NCI-H1694 treated with DMSO at 0.1 percent for 48 hours (cell line): Measurements from ENCODE around the gene LCN6.
"Not testable (repeated sequence)": the region's sequence is repeated elsewhere in the genome, so short reads cannot be mapped to it uniquely, and the experiment has no call there.

ENCODE experiments used
- DNase-seq: peaks from one replicate; lab custom pipeline; 2025; lab: John Stamatoyannopoulos, UW

Gene LCN6

GRCh38 chr9:136709454-136710109 is 38.7 kb downstream of the LCN6 start:
- no peak for DNase-seq

GRCh38 chr9:136707849-136708517 is 40.3 kb downstream of the LCN6 start:
- DNase-seq: no peak

DNA sequence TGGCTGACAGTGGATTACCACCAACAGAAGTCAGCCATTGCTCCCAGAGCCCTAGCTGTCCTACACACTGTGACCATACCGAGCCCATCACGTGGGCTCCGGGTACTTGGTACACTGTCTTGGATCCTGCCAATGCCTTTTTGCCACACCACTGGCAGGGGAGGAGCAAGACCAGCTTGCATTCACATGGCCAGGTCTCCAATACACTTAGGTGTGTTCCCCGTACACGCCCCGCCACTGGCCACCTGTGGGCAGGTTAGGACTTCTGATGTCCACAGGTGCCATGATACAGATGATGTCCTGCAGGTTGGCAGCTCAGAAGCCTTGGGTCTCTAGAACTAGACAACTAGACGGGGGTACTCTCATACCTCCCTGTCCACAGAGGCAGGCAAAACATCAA is 41.3 kb downstream of the LCN6 start:
- DNase-seq: no peak

GRCh38 chr9:136705564-136705963 is 42.8 kb downstream of the LCN6 start:
- no peak for DNase-seq

GRCh38 chr9:136704741-136705140 is 43.6 kb downstream of the LCN6 start:
- DNase-seq: not testable (repeated sequence)

- DNase-seq: no peak
Observed at GRCh38 chr9:136703276-136703860, 45.0 kb downstream of the LCN6 start.

DNA sequence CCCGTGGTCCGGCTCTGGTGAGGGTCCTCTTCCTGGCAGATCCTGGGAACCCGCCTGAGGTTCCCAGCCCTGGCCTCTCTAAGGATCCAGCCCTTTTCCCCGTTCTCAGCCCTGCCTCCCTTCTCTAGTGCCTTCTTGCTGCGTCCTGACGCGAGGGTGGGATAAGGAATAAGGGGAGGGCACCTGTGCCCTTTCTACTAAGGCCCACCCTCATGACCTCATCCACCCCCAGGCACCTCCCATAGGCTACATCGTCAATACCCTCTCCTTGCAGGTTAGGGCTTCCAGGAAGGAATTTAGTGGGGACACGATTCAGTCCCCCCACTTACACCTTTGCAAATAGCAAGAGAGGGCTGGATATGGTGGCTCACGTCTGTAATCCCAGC is 46.7 kb downstream of the LCN6 start:
- no peak for DNase-seq

- no peak for DNase-seq
Observed at GRCh38 chr9:136700959-136701667, 47.2 kb downstream of the LCN6 start.

DNA sequence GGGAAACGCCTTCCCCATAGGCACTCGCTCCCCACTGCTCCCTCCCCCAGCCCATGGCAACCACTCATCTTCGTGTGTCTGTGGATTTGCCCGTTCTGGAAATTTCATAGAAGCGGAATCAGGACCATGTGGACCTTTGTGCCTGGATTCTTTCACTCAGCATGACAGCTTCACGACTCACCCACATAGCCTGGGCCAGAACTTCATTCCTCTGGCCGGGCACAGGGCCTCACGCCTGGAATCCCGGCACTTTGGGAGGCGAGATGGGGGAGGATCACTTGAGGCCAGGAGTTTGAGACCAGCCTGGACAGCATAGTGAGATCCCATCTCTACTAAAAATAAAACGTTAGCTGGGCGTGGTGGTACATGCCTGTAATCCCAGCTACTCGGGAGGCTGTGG is 48.0 kb downstream of the LCN6 start:
- no peak for DNase-seq

DNA sequence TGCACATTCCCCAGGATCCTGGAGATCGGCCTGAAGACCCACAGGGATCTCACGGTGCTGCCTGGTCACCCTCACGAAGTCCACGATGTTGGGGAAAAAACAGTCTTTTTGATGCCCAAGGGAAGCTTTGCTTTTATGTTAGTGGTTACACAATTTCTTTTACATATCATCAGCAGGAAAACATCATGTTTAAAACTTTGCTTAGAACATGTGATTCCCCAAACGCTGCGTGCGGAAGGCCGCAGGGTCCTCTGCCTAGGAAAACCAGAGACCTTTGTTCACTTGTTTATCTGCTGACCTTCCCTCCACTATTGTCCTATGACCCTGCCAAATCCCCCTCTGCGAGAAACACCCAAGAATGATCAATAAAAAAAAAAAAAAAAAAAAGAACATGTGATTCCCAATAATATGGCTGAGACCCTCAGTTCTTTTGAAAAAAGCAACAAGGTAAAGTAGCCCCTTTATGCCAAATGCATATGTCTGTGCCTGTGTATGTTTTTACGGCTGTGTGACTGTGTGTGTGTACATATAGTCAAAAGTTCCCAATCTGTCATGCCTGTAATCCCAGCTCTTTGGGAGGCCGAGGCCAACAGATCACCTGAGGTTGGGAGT is 49.6 kb downstream of the LCN6 start:
- DNase-seq: no peak

DNA sequence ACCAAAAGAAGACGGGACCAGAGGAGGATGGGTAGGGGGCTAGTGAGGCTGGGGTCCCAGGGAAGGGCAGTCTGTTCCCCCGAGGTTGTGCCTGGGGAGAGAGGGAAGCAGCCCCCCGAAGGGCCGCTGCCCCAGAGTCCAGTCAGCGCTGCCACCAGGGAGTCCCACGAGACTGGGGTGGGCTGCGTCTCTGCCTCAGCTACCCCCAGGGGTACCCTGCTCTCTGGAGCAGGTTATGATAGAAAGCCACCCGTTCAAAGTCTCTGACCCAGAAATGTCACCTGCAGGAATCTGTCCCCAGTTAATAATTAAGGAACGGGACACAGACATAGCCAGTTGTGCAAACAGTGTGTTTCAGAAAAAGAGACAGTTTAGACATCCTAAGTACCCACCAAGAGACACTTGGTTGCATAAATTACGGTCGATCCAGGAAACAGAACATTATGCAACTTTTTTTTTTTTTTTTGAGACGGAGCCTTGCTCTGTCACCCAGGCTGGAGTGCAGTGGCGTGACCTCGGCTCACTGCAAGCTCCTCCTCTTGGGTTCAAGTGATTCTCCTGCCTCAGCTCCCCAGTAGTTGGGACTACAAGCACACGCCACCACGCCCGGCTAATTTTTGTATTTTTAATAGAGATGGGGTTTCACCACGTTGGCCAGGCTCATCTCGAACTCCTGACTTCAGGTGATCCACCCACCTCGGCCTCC is 50.4 kb downstream of the LCN6 start:
- DNase-seq: no peak

- DNase-seq: no peak
Observed at GRCh38 chr9:136697146-136697820, 51.0 kb downstream of the LCN6 start.

DNA sequence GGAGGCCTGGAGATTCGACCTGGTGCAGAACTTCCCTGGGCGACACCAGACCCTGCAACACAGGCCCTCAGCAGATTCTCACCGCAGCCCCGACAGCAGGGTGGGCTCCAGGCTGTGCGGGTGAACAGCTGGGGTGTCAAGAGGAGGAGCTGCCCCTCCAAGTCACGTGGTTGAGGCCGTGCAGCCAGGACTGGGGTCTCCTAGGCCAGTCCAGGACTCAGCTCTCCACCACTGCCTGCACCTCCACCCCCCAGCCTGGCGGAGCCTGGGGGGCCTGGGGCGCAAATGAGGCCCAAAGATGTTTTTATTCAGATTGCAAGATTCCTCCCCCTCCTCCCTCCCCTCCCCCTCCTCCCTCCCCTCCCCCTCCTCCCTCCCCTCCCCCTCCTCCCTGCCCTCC is 51.8 kb downstream of the LCN6 start:
- no peak for DNase-seq

DNA sequence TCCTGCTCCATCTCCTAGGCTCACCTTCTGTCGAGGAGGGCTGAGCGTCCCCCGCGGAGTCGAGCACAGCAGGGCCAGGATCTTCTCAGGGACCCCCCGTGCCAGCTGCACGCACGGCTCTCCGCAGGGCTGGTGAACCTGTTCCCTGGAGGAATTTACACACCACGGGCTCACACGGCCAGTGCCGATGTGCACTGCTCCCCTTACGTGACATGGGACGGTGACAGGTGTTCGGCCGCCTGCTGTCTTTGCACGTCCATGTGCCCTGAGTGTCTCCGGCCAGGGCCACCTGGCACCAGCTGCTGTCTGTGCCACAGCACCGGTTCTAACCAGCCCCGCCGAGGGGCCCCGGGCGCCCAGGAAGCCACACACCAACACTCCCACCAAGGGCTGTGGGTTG is 52.4 kb downstream of the LCN6 start:
- DNase-seq: no peak

GRCh38 chr9:136695435-136695895 is 52.9 kb downstream of the LCN6 start:
- DNase-seq: no peak

DNA sequence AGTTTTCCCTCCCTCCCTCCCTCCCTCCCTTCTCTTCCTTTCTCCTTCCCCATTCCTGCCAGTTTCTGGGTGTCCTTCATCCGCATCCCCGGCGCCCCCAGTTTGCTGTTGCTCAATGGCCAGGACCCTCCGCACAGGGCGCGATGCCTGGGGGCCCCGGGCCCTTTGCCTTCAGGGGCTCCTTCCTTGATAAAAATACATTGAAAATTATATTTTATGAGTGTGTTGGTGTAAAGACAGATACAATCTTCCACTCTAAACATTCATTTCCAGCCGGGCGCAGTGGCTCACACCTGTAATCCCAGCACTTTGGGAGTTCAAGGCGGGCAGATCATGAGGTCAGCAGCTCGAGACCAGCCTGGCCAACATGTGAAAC is 53.5 kb downstream of the LCN6 start:
- DNase-seq: no peak

DNA sequence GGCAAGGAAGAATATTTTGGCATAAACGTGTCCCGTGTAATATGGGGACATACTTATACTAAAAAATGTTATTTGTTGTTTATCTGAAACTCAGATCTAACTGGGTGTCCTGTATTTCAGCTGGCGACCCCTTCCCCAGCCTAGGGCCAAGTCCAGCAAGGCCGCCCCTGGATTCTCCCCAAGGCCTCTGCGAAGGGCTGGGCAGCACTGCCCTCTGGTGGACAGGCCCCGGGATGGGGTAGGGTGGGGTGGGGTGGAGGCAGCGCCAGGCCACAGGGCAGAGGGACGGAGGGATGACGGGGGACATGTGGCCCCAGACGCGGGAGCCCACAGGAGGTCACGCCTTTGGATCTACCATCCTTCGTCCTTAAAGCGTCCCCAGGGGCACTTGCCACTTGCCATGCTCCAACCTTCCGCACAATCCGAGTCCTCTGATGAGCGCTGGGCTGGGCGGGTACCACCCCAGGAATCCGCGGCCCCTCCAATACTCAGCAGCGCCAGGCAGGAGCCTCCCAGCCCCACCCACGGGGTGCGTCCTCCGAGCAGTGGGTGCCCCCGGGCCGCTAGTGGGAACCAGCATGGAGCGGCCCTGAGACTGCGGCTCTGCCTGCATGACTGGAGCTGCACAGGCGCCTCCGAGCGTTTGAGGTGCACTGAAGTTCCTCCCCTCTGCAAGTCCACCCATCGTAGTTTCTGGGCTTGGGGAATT is 54.0 kb downstream of the LCN6 start:
- DNase-seq: no peak
